Measurements from ENCODE around the gene NGF.

GRCh38 chr1:115340879-115341278 is 2.8 kb upstream of the NGF start:
- no peak for TF ChIP-seq CTCF (IDR thresholded peaks at IDR 0.05)
- no peak for TF ChIP-seq EZH2 (IDR thresholded peaks at IDR 0.05; ENCODE audit: borderline replicate concordance, insufficient read depth, low read depth, low read length, poor library complexity, severe bottlenecking)
